GM03348 (cell line): ENCODE data around the gene LSM2.

Experiments
- DNase-seq: peaks from one replicate; pipeline ENCODE4 v3.0.0; 2012; ENCODE audit warnings: low spot score

The LSM2 gene

GRCh38 chr6:31750411-31751022 is 56.2 kb downstream of the LSM2 start:
- DNase-seq: no peak

- no peak for DNase-seq
Observed at GRCh38 chr6:31749301-31750036, 57.3 kb downstream of the LSM2 start.
